Right atrium auricular region (tissue), 2 donors: ENCODE data around the gene CYFIP2. TPM values are rescaled to one million over a fixed set of nuclear protein-coding genes. Genes with fewer than 3 reads are reported as not detected.
"Not testable (repeated sequence)": the region's sequence is repeated elsewhere in the genome, so short reads cannot be mapped to it uniquely, and the experiment has no call there.

Experiments
- DNase-seq: peaks from one replicate; pipeline ENCODE4 v3.0.0-alpha.2; 2019; ENCODE audit warnings: low spot score
- H3K27ac ChIP-seq, 2 donors: fragments of 200-600 bp; sonication (generic); 1 replicate in 1 of 2; 2 replicates in 1 of 2; pipeline ENCODE4 v1.5.1; 2016 to 2019
- H3K27me3 ChIP-seq, 2 donors: fragments of 200-600 bp; sonication (generic); one replicate each; pipeline versions ENCODE4 v1.5.1 to v1.6.0; 2017 to 2019
- H3K36me3 ChIP-seq: fragments of 200-600 bp; sonication (generic); one replicate; pipeline ENCODE4 v1.5.1; 2016
- H3K4me1 ChIP-seq, 2 donors: fragments of 200-600 bp; sonication (generic); one replicate each; pipeline versions ENCODE4 v1.5.1 to v1.6.0; 2017 to 2019
- H3K4me3 ChIP-seq, 2 donors: fragments of 200-600 bp; sonication (generic); 1 replicate in 1 of 2; 2 replicates in 1 of 2; pipeline ENCODE4 v1.5.1; 2017 to 2019; ENCODE audit warnings: mild to moderate bottlenecking in 1 of 2, moderate library complexity in 1 of 2
- H3K9me3 ChIP-seq, 2 donors: fragments of 200-600 bp; sonication (generic); one replicate each; pipeline ENCODE4 v1.5.1; 2019
- CTCF ChIP-seq, 2 donors: fragments of 200-600 bp; sonication (generic); IDR thresholded peaks; one replicate each; pipeline ENCODE4 v1.5.1; 2019; ENCODE audit warnings: antibody characterized with exemption in 2 of 2
- total RNA-seq, 2 donors: library from RNA; depleted of rRNA; stranded (reverse); fragments of >200 nt; gene quantifications; one replicate each; pipeline ENCODE4 v1.1.0, GENCODE V29; 2016

CYFIP2 gene
- total RNA-seq, 2 donors from 2014 or later = 51.5 to 55.4 TPM

DNA sequence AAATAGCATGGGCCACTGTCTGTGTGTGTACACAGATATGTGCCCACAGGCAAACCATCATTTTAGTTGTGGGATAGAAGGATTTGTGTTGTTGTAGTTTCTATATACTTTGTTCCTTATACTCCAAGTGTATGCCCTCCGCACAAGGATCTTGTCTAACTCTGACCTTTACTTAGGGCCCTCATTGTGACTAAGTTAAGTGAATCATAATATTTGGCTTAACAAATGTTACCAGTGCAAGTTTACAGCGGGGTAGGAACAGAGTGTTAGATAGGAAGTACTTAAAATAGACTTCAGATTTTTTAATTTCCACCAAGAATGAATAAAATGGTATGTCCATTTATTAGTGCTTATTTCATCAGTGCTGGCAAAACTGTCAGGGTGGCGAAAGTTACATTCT, 29.5 kb upstream of the CYFIP2 start:
- no peaks in the 10 kb centered on the region for H3K9me3 ChIP-seq
- no peaks in the 10 kb centered on the region for H3K36me3 ChIP-seq
- no peaks in the 10 kb centered on the region for H3K27me3 ChIP-seq
- no peak for TF ChIP-seq CTCF (IDR thresholded peaks at IDR 0.05)
- H3K27ac ChIP-seq = no peak overlapping the region
- H3K4me3 ChIP-seq = no peak overlapping the region
- no peak for DNase-seq
- no peaks in the 10 kb centered on the region for H3K4me1 ChIP-seq

DNA sequence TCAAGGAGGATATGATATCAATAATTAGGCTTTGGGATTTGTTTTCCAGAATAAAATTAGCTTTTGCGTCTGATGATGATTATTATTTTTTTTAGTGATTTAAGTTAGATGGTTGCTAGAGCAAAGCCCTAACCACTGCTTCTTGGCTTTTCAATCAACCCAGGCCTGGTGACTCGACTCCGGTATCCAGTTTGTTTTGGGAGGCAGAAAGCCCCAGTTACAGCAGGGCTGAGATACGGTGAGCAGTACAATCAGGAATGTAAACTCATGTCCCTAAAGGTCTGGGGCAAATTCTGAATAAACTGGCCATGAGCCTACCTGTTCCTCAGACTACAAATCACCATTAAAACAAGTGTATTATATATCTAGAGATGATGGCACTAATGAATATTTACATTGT, 24.4 kb upstream of the CYFIP2 start:
- H3K27ac ChIP-seq = no peak overlapping the region
- no peaks in the 10 kb centered on the region for H3K4me1 ChIP-seq
- no peaks in the 10 kb centered on the region for H3K9me3 ChIP-seq
- no peak for TF ChIP-seq CTCF (IDR thresholded peaks at IDR 0.05)
- H3K4me3 ChIP-seq = no peak overlapping the region
- no peaks in the 10 kb centered on the region for H3K36me3 ChIP-seq
- H3K27me3 ChIP-seq = no peaks in the 10 kb centered on the region
- DNase-seq = no peak

DNA sequence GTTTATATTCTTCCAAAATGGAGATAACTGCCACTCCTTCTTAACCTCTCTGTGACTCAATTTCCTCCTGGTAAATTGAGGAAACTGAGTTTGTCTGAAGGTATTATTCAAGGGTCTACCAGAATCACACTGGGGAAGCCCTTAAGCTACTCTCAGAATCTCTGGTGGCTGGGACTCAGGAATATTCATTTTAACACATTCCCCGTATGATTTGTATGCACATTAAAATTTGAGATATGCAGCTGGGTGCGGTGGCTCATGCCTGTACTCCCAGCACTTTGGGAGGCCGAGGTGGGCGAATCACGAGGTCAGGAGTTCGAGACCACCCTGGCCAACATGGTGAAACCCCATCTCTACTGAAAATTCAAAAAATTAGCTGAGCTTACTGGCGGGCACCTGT, 21.2 kb upstream of the CYFIP2 start:
- H3K27me3 ChIP-seq, H3K4me1 ChIP-seq, H3K9me3 ChIP-seq, H3K36me3 ChIP-seq, H3K27ac ChIP-seq, H3K4me3 ChIP-seq, DNase-seq: not testable (repeated sequence)

DNA sequence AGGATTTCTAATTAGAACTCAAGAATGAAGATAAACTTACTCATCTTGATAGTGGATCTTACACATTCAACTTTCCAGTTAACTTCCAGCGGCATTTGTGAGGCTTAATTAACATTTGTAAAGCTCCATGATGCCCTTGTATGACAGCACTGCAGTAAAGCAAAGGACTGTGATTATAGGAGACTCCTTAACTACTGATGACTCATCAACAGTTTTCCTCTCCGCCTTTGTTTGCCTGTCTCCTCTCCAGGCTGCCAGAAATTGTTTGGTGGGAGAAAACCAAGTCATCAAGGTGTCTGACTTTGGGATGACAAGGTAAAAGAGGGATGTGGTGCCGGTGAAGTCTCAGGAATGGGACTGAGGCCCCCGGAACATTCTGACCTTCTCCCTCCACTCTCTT, 20.4 kb upstream of the CYFIP2 start:
- H3K27me3 ChIP-seq = no peaks in the 10 kb centered on the region
- no peak overlapping the region for H3K27ac ChIP-seq
- no peak for TF ChIP-seq CTCF (IDR thresholded peaks at IDR 0.05)
- no peaks in the 10 kb centered on the region for H3K4me1 ChIP-seq
- H3K4me3 ChIP-seq = no peak overlapping the region
- no peaks in the 10 kb centered on the region for H3K9me3 ChIP-seq
- no peak for DNase-seq
- no peaks in the 10 kb centered on the region for H3K36me3 ChIP-seq

DNA sequence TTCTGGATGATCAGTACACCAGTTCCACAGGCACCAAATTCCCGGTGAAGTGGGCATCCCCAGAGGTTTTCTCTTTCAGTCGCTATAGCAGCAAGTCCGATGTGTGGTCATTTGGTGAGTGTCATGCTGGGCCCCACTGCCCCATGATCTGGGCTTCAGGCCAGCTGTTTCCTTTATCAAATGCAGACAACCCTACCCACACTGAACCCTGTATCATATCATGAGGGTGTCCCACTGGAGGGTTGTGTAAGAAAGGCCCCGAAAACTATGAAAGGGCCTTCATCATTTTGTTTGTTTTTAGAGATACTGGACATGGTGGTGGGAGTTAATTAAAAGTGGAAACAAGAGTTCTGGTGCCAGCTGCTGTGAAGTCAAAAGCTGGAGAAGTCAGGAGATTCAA, 20.0 kb upstream of the CYFIP2 start:
- no peaks in the 10 kb centered on the region for H3K9me3 ChIP-seq
- no peaks in the 10 kb centered on the region for H3K36me3 ChIP-seq
- H3K4me3 ChIP-seq = no peak overlapping the region
- TF ChIP-seq CTCF (IDR thresholded peaks at IDR 0.05) = no peak
- no peak overlapping the region for H3K27ac ChIP-seq
- no peaks in the 10 kb centered on the region for H3K27me3 ChIP-seq
- DNase-seq = no peak
- no peaks in the 10 kb centered on the region for H3K4me1 ChIP-seq

- H3K9me3 ChIP-seq = no peaks in the 10 kb centered on the region
- H3K4me1 ChIP-seq = no peaks in the 10 kb centered on the region
- H3K27me3 ChIP-seq = no peaks in the 10 kb centered on the region
- no peak overlapping the region for H3K27ac ChIP-seq
- H3K4me3 ChIP-seq = no peak overlapping the region
- no peak for DNase-seq
- no peaks in the 10 kb centered on the region for H3K36me3 ChIP-seq
- no peak for TF ChIP-seq CTCF (IDR thresholded peaks at IDR 0.05)
Measured at GRCh38 chr5:157247267-157247666, 18.7 kb upstream of the CYFIP2 start.
